ENCODE results near the gene DNAH11. TPM values are rescaled to one million over a fixed set of nuclear protein-coding genes. Genes with fewer than 3 reads are reported as not detected.

DNAH11 gene
- total RNA-seq, 1 donor from 2014 or later = 0.02 TPM

DNA sequence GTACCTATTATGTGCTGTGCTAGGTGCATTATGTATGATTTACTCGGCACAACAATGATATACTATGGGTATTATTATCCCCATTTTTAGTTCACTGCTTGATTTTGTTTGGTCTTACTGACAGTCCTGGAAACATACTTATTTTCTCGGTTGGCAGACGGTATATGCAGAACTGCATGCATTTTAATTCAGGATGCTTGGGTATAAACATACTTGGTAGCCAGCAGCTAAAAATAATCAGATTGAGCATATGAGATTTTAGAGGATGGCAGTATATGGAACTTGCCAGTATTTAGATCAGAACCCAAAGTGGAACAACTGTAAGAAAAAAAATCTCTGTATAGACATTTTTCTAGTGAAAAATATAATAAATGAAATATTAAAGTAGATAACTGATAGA is 163.3 kb downstream of the DNAH11 start:
- peaks cover 3% of the 10 kb centered on the region for H3K9me3 Mint-ChIP-seq (ENCODE audit: low read depth)
- no peaks in the 10 kb centered on the region for H3K4me1 Mint-ChIP-seq (ENCODE audit: low read depth)
- no peaks in the 10 kb centered on the region for H3K36me3 Mint-ChIP-seq (ENCODE audit: low read depth)
- no peak overlapping the region for H3K27ac Mint-ChIP-seq (ENCODE audit: unreplicated experiment)
- no peak for DNase-seq (ENCODE audit: low spot score)
- no peaks in the 10 kb centered on the region for H3K27me3 Mint-ChIP-seq (ENCODE audit: low read depth)
- TF ChIP-seq, protein P1, sequence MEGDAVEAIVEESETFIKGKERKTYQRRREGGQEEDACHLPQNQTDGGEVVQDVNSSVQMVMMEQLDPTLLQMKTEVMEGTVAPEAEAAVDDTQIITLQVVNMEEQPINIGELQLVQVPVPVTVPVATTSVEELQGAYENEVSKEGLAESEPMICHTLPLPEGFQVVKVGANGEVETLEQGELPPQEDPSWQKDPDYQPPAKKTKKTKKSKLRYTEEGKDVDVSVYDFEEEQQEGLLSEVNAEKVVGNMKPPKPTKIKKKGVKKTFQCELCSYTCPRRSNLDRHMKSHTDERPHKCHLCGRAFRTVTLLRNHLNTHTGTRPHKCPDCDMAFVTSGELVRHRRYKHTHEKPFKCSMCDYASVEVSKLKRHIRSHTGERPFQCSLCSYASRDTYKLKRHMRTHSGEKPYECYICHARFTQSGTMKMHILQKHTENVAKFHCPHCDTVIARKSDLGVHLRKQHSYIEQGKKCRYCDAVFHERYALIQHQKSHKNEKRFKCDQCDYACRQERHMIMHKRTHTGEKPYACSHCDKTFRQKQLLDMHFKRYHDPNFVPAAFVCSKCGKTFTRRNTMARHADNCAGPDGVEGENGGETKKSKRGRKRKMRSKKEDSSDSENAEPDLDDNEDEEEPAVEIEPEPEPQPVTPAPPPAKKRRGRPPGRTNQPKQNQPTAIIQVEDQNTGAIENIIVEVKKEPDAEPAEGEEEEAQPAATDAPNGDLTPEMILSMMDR (IDR thresholded peaks at IDR 0.05) = no peak
- no peak overlapping the region for H3K4me3 Mint-ChIP-seq (ENCODE audit: unreplicated experiment)

DNA sequence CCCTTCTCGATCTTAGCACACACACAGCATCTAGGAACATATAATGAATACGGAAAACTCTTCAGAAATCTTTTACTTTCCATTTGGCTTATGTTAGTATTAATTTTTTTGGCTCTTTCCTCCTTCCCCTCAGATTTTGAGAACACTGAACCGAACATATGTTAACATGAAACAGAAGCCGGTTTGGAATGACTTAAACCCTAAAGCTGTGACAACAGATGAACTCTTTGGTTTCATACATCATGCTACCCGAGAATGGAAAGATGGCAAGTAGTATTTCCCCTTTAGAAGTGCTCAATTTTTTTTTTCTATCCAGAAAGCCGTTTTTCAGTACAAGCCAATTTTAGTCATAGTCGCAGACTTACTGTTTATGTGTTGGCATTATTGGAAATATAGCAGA is 164.7 kb downstream of the DNAH11 start:
- Mint-ChIP-seq H3K27ac (ENCODE audit: unreplicated experiment) (no peak overlapping the region), H3K9me3 (ENCODE audit: low read depth) (peaks cover 3% of the 10 kb centered on the region), H3K36me3 (ENCODE audit: low read depth) (no peaks in the 10 kb centered on the region), H3K27me3 (ENCODE audit: low read depth) (no peaks in the 10 kb centered on the region), H3K4me3 (ENCODE audit: unreplicated experiment) (no peak overlapping the region), H3K4me1 (ENCODE audit: low read depth) (no peaks in the 10 kb centered on the region)
- TF ChIP-seq, protein P1 (IDR thresholded peaks at IDR 0.05) = no peak
- no peak for DNase-seq (ENCODE audit: low spot score)

DNA sequence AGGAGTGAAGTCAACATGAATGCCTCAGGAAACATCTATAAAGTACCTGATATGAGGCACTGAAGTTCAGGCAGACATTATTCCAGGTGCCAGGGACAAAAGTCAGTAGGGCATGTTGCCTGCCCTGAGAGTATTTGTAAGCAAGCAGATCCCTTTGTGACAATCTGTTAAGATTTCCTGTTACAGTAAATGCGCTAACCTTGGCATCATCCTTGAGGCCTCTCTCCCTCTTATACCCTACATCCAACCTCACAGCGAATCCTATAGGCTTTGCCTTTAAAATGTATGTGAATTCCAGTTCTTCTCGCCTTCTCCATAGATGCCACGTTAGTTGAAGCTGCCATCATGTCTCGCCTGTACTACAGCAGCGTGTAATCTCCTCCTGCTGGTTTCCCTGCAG is 165.3 kb downstream of the DNAH11 start:
- no peaks in the 10 kb centered on the region for H3K4me1 Mint-ChIP-seq (ENCODE audit: low read depth)
- H3K27ac Mint-ChIP-seq (ENCODE audit: unreplicated experiment) = no peak overlapping the region
- H3K4me3 Mint-ChIP-seq (ENCODE audit: unreplicated experiment) = no peak overlapping the region
- no peak for DNase-seq (ENCODE audit: low spot score)
- TF ChIP-seq, protein P1 (IDR thresholded peaks at IDR 0.05) = no peak
- peaks cover under 1% of the 10 kb centered on the region for H3K27me3 Mint-ChIP-seq (ENCODE audit: low read depth)
- H3K36me3 Mint-ChIP-seq (ENCODE audit: low read depth) = no peaks in the 10 kb centered on the region
- H3K9me3 Mint-ChIP-seq (ENCODE audit: low read depth) = peaks cover 3% of the 10 kb centered on the region

GRCh38 chr7:21717323-21717722 is 174.5 kb downstream of the DNAH11 start:
- H3K36me3 Mint-ChIP-seq (ENCODE audit: low read depth) = no peaks in the 10 kb centered on the region
- H3K4me3 Mint-ChIP-seq (ENCODE audit: unreplicated experiment) = no peak overlapping the region
- peaks cover 14% of the 10 kb centered on the region for H3K27me3 Mint-ChIP-seq (ENCODE audit: low read depth)
- DNase-seq (ENCODE audit: low spot score) = no peak
- TF ChIP-seq, protein P1 (IDR thresholded peaks at IDR 0.05) = no peak
- no peak overlapping the region for H3K27ac Mint-ChIP-seq (ENCODE audit: unreplicated experiment)
- no peaks in the 10 kb centered on the region for H3K9me3 Mint-ChIP-seq (ENCODE audit: low read depth)
- no peaks in the 10 kb centered on the region for H3K4me1 Mint-ChIP-seq (ENCODE audit: low read depth)

DNA sequence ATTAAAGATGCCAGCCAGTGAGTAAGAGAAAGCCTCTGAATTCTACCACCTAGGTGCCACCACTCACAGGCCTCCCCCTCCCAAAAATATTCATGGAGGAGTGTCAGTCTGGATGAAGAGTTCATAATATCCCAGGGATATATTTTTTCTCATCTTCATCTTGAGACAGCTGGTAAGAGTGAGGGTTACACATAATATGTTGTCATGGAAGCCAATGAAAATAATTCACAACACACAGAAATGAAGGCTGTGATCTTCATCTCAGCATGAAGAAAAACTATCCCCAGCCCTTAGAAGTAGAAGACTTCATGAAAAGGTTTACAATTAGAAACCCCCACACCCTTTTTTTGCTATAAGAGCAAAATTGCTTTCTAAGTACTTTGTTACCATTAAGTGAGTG is 175.6 kb downstream of the DNAH11 start:
- H3K4me3 Mint-ChIP-seq (ENCODE audit: unreplicated experiment) = no peak overlapping the region
- TF ChIP-seq, protein P1 (IDR thresholded peaks at IDR 0.05) = no peak
- H3K4me1 Mint-ChIP-seq (ENCODE audit: low read depth) = no peaks in the 10 kb centered on the region
- H3K27me3 Mint-ChIP-seq (ENCODE audit: low read depth) = peaks cover 11% of the 10 kb centered on the region
- H3K9me3 Mint-ChIP-seq (ENCODE audit: low read depth) = no peaks in the 10 kb centered on the region
- H3K36me3 Mint-ChIP-seq (ENCODE audit: low read depth) = no peaks in the 10 kb centered on the region
- no peak for DNase-seq (ENCODE audit: low spot score)
- H3K27ac Mint-ChIP-seq (ENCODE audit: unreplicated experiment) = no peak overlapping the region

Data from chondrocyte (in vitro differentiated cells).